ENCODE data around the gene BEST1. TPM values are rescaled to one million over a fixed set of nuclear protein-coding genes. Genes with fewer than 3 reads are reported as not detected.

BEST1 gene
- total RNA-seq, 4 donors from 2014 or later, result 0.67 to 3.3 (median 1.9) TPM

- Histone ChIP-seq H3K4me1 (peaks cover 3 to 43% of the 10 kb centered on the region in 2 donors), H3K9me3 (no peaks in the 10 kb centered on the region), H3K27me3 (no peaks in the 10 kb centered on the region), H3K27ac (peak overlapping the region; percentile 59 to 84 (median 71)), H3K4me3 (replicated peaks in 1 of 3) (no peak overlapping the region), H3K36me3 (no peaks in the 10 kb centered on the region)
- intact Hi-C loops (cut with DNase I), result no loop called here
- WGBS, 2 donors, result 61 to 69% methylated on average over 11 to 12 of the region's 18 CpGs
- TF ChIP-seq POLR2A (IDR thresholded peaks at IDR 0.05) (no peak), CTCF (IDR thresholded peaks at IDR 0.05) (no peak)
- peak; percentile 33 to 44 for DNase-seq
Measured at GRCh38 chr11:61923166-61924063, 26.7 kb upstream of the BEST1 start.

- Histone ChIP-seq H3K9me3 (no peaks in the 10 kb centered on the region), H3K27me3 (no peaks in the 10 kb centered on the region), H3K27ac (peak overlapping the region; percentile 59 to 84 (median 71)), H3K4me3 (replicated peaks in 1 of 3) (no peak overlapping the region), H3K4me1 (peaks cover 3 to 38% of the 10 kb centered on the region in 2 donors), H3K36me3 (no peaks in the 10 kb centered on the region)
- intact Hi-C loops (cut with DNase I), result no loop called here
- TF ChIP-seq CTCF (IDR thresholded peaks at IDR 0.05) (no peak), POLR2A (IDR thresholded peaks at IDR 0.05) (no peak)
- 58 to 83% methylated on average over 5 to 6 of the region's 6 CpGs for WGBS, 2 donors
- no peak for DNase-seq
Measured at GRCh38 chr11:61924064-61924455, 26.1 kb upstream of the BEST1 start.

- H3K27ac ChIP-seq, result no peak overlapping the region
- no peak for TF ChIP-seq CTCF (IDR thresholded peaks at IDR 0.05)
- TF ChIP-seq POLR2A (IDR thresholded peaks at IDR 0.05), result no peak
Measured at GRCh38 chr11:61925736-61926135, 24.4 kb upstream of the BEST1 start.

GRCh38 chr11:61926235-61926634 is 23.9 kb upstream of the BEST1 start:
- no peaks in the 10 kb centered on the region for H3K9me3 ChIP-seq
- H3K36me3 ChIP-seq, result no peaks in the 10 kb centered on the region
- H3K27ac ChIP-seq, result no peak overlapping the region
- H3K4me3 ChIP-seq (replicated peaks in 1 of 3), result no peak overlapping the region
- intact Hi-C loops (cut with DNase I), result no loop called here
- H3K27me3 ChIP-seq, result no peaks in the 10 kb centered on the region
- DNase-seq, result no peak
- peaks cover 3 to 23% of the 10 kb centered on the region in 2 donors for H3K4me1 ChIP-seq
- WGBS, 2 donors, result 91 to 98% methylated on average over 3 of the region's 3 CpGs
- TF ChIP-seq POLR2A (IDR thresholded peaks at IDR 0.05) (no peak), CTCF (IDR thresholded peaks at IDR 0.05) (no peak)

More at GRCh38 chr11:61925736-61926135, 24.4 kb upstream of the BEST1 start:
- Histone ChIP-seq H3K4me3 (replicated peaks in 1 of 3) (no peak overlapping the region), H3K36me3 (no peaks in the 10 kb centered on the region), H3K4me1 (peaks cover 3 to 23% of the 10 kb centered on the region in 2 donors), H3K27me3 (no peaks in the 10 kb centered on the region), H3K9me3 (no peaks in the 10 kb centered on the region)
- intact Hi-C loops (cut with DNase I), result no loop called here
- WGBS, 2 donors, result 91% methylated on average over 2 of the region's 2 CpGs
- no peak for DNase-seq

GRCh38 chr11:61927501-61927900 is 22.6 kb upstream of the BEST1 start:
- TF ChIP-seq CTCF (IDR thresholded peaks at IDR 0.05), result no peak
- no peak for TF ChIP-seq POLR2A (IDR thresholded peaks at IDR 0.05)
- Histone ChIP-seq H3K27ac (no peak overlapping the region), H3K4me3 (replicated peaks in 1 of 3) (no peak overlapping the region), H3K4me1 (peaks cover 0 to 18% of the 10 kb centered on the region in 2 donors), H3K27me3 (no peaks in the 10 kb centered on the region), H3K36me3 (no peaks in the 10 kb centered on the region), H3K9me3 (no peaks in the 10 kb centered on the region)
- WGBS, 2 donors, result 97 to 100% methylated on average over 1 of the region's 1 CpG
- DNase-seq, result no peak
- intact Hi-C loops (cut with DNase I), result no loop called here
